ENCODE data around the gene ARHGEF17.

ARHGEF17 gene

DNA sequence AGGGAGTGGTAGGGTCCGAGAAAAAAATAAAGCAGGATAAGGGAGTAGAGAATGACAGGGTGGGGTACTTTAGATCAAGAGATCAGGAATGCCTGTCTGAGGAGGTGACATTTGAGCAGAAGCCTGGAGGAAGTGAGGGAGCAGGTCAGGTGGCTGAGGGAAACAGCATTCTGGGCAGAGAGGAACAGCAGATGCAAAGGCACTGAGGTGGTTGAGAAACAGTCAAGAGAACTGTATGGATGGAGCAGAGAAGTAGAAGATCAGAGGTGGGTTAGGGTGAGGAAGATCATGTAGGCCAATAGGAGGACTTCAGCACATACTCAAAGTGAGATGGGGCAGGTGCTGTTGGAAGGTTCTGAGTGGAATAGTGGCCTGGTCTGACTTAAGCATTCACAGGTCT is 8.3 kb downstream of the ARHGEF17 start:
- DNase-seq, result no peak

DNA sequence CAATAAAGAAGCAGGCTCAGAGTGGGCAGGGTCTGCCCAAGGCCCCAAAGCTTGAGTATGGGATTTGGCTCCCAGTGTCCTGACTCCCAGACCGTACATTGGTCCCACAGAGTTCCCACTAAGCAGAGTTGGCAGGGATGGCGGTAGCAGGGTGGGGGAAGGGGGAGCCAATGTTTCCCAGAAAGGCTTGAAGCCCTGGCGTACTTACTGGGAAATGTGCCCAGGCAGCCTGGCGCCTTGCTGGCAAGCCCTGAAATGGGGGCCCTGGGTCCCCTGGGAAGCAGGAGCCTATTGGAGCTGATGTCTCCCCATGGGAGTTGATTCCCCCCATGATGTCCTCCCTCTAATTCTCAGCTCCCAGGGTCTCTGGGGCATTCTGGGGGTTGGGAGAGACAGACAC is 9.3 kb downstream of the ARHGEF17 start:
- no peak for DNase-seq

GRCh38 chr11:73317803-73318202 is 9.7 kb downstream of the ARHGEF17 start:
- DNase-seq, result no peak

GRCh38 chr11:73318501-73319011 is 10.5 kb downstream of the ARHGEF17 start:
- DNase-seq, result no peak

- no peak for DNase-seq
Measured at GRCh38 chr11:73320763-73321603, 12.9 kb downstream of the ARHGEF17 start.

GRCh38 chr11:73321604-73322381 is 13.7 kb downstream of the ARHGEF17 start:
- no peak for DNase-seq

GRCh38 chr11:73322382-73323306 is 14.6 kb downstream of the ARHGEF17 start:
- DNase-seq, result no peak

GRCh38 chr11:73323464-73323863 is 15.4 kb downstream of the ARHGEF17 start:
- no peak for DNase-seq

DNA sequence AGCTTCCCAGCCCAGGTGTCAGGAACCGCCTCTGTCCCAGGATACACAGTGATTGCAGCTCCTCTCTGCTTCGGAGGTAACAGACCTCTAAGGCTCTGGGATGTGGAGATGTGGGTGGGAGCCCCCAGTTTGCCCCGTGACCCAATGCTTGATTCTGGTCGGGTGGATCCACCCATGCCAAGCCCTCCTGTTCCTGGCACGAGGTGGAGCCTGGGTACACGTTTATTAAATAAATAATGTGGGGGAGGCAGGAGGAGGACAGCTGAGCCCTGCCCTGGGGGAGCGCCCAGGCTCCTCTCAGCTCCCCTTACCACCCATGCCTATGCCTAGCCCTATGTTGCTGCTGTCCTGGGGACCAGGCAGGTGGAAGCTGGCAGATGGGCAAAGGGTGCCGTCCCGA is 16.0 kb downstream of the ARHGEF17 start:
- DNase-seq, result no peak

- no peak for DNase-seq
Measured at GRCh38 chr11:73324665-73325035, 16.6 kb downstream of the ARHGEF17 start.

DNA sequence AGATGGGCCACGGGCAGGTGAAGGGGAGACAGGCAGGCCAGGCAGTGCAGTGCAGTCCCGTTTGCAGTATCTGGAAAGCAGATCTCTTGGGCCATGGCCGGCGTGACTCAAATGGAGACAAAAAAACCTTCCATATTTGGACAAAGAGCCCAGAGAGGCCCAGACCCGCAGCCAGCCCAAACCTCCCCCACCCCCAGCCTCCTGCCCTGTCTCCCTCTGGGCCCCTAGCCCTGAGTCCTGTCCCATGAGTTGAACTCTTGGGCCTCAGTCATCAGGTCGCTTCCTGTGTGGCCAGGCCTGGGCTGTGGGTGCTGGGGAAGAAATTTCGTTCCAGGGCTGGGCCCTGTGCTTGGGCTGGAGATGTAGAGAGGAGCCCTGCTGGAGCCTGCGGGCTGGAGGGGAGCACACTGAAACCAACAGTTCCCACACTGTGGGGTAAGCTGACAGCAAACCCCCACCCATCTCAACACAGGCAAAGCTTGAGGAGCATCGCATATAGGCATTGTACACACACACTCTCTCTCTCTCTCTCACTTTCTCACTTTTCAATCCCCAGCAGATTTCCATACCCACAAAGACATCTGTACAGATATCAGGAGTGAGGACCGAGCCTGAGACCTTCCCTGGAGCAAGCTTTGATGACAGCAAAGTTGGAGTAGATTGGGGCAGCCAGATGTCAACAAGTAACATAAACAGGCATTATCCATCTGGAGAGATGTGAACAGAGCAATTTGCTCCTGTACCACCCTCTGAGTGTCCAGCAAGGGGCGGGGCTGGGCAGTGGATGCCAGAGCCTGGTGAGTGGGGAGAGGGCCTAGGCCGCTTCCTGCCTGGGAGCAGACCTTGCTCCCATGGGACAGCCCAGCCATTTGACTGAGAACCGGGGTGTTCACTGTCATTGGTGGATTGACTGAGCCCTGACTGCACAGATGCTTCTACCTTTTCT is 17.2 kb downstream of the ARHGEF17 start:
- no peak for DNase-seq

- no peak for DNase-seq
Measured at GRCh38 chr11:73326929-73327811, 19.1 kb downstream of the ARHGEF17 start.

DNA sequence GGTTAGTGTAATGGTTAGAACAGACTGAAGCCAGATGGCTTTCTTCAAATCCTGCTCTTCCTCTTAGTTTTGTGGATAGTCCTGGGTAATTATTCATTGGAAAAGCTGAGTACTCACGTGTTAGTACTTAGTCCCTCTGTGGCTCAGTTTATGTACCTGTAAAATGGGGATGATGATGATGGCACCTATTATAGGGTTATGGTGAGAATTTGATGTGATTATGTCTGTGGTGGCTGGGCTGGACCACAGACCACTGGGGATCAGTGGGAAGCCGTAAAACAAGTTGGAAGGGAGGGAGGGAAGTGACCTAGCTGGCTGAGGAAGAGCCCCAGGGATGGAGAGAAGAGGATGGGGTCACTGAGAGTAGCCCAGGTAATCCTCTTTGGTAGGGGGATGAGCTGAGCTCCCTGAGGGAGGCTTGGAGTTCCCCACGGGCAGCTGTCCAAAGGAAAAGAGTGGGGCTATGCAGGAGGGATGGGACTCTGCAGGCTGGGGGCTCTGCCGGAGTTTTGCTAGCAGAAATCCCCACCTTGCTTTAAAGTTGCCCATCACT is 19.8 kb downstream of the ARHGEF17 start:
- no peak for DNase-seq

DNA sequence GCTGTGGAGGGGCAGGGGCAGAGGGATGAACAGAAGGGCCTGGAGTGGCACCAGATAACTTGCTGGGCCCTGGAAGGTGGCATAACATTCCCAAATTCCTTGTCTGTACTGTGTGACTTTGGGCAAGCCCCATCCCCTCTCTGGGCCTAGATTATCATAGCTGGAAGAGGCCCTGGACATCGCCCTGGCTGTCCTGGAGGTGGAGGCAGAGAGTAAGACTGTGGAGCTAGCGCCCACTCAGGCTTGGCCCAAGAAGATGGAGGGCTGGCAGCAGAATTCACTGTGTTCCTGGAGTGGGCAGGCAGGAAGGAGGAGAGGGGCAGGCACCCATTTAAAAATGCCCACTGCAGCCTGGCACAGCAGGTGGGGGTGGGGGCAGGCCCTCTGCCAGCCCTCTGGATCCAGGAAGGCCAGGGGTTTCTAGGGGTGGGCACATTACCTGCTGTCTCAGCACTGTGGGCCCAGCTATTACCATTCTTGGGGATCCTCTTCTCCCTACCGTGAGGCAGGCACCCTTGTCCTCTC is 22.6 kb downstream of the ARHGEF17 start:
- DNase-seq, result no peak

GRCh38 chr11:73331138-73331916 is 23.3 kb downstream of the ARHGEF17 start:
- no peak for DNase-seq

DNA sequence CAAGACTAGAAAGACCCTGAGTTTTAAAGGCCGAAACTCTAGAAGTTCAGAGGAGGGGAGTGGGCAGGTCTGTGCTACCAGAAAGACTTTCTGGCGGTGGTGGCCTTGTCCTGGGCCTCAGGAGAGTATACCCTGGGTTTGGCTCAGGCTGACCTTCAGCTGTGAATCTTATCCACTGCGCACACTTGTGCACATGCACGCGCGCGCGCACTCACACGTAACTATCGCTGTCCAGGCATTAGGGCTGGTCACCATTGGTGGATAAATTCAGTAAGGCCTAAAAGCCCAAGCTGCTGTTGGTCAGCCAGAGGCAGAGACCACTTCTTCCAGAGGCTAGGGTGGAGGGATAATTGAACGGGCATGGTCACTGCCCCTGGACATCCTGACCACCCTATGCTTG is 25.1 kb downstream of the ARHGEF17 start:
- DNase-seq, result no peak

DNA sequence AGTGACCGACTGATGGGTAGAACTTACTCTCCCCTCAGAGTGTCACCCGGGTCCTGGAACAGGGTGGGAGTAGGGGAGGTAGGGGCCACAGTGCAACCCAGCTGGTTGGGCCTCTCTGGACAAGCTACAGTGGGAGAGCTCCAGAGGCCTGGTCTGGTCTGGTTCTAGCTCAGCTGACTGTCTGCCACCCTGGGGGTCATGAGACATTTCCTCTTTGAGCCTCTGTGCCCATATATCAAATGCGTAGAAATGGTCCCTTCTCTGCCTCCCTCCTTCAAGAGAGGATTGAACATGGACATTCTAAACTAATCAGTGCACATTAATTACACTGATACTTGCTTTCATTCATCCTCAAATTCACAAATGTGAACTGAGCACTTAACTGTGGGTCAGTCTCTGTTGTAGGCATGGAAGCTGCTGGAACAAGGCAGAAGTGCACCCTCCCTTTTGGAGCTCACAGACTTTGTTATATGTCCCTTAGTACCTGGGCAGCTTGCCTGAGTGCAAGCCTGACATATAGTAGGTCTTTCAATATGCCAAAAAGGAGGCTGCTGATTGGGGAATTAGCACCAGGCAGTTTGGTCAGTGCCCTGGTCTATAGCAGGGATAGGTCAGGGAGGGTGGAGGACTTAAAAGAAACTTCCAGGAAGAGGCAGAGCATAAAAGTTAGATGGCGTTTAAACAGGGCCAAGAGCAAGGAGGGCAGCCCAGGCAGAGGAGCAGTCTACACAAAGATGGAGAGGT is 25.7 kb downstream of the ARHGEF17 start:
- DNase-seq, result no peak

GRCh38 chr11:73334384-73335203 is 26.5 kb downstream of the ARHGEF17 start:
- no peak for DNase-seq

Measured in NCI-H1105 (cell line).